HFF-Myc (cell line): ENCODE data around the gene TANC2.
A peak's percentile ranks its signal among the peaks of the same experiment; 100 is the strongest.

ENCODE experiments used
- DNase-seq: peaks from one replicate; pipeline ENCODE4 v3.0.0-alpha.2; 2011; ENCODE audit warnings: low read depth; ENCODE audit errors: extremely low read depth
- H3K4me3 ChIP-seq: replicated peaks from 2 replicates; pipeline ENCODE4 v1.5.1; 2011; ENCODE audit warnings: low read depth, mild to moderate bottlenecking, control low read depth, low read length
- CTCF ChIP-seq: IDR thresholded peaks from 2 replicates; pipeline ENCODE4 v1.5.1; 2012; ENCODE audit warnings: mild to moderate bottlenecking, low read depth, low read length, control low read depth; ENCODE audit errors: missing control alignments

The TANC2 gene

GRCh38 chr17:62965686-62966425 is at the start of gene TANC2:
TANC2 (plus strand) TSS chr17:62966235; CDS start chr17:63009560, 43,325 bp downstream.
- DNase-seq: peak; percentile 26
- no peak for TF ChIP-seq CTCF
- peak within 1 kb of the TSS; percentile 76 for H3K4me3 ChIP-seq

GRCh38 chr17:62916684-62917571 is 49.1 kb upstream of the TANC2 start:
- H3K4me3 ChIP-seq: no peak overlapping the region
- no peak for TF ChIP-seq CTCF
- no peak for DNase-seq

GRCh38 chr17:62919388-62919787 is 46.6 kb upstream of the TANC2 start:
- no peak for TF ChIP-seq CTCF
- no peak overlapping the region for H3K4me3 ChIP-seq
- DNase-seq: no peak

GRCh38 chr17:62920300-62920699 is 45.7 kb upstream of the TANC2 start:
- no peak for TF ChIP-seq CTCF
- no peak overlapping the region for H3K4me3 ChIP-seq
- no peak for DNase-seq

GRCh38 chr17:62921817-62922216 is 44.2 kb upstream of the TANC2 start:
- no peak for DNase-seq
- H3K4me3 ChIP-seq: no peak overlapping the region
- no peak for TF ChIP-seq CTCF

- TF ChIP-seq CTCF: no peak
- no peak for DNase-seq
- no peak overlapping the region for H3K4me3 ChIP-seq
These were observed 42.5 kb upstream of the TANC2 start for GRCh38 chr17:62923258-62924150.
